ENCODE results near the gene PZP. TPM values are rescaled to one million over a fixed set of nuclear protein-coding genes. Genes with fewer than 3 reads are reported as not detected.

Gene PZP
- total and polyA plus RNA-seq, 9 of the 15 experiments (the other 6 are each of a cell fraction or from before 2014, with no cell fraction given) = 0.01 TPM; not detected in 8

DNA sequence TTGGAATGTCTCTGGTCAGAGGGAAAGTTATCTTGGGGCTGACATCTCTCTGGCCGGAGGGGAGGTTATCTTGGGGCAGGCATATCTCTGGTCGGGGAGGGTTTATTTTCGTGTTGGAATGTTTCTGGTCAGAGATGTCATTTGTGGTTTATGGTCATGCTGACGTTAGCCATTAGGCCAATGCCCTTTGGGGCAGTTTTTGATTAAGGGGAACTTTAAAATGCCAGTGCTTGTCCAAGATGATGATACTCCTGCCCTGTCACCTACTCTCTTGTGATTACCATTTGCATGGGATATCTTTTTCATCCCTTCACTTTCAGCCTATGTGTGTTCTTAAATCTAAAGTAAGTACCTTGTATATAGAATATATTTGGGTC is 63.5 kb downstream of the PZP start:
- H3K4me3 ChIP-seq = no peak overlapping the region
- no peaks in the 10 kb centered on the region for H4K20me1 ChIP-seq (replicated peaks; ENCODE audit: control insufficient read depth, insufficient read depth, low read length)
- no peaks in the 10 kb centered on the region for H3K36me3 ChIP-seq (ENCODE audit: control insufficient read depth, insufficient read depth, low read length)
- no peak for DNase-seq (ENCODE audit: extremely low read depth in 1 of 4, low spot score in 3 of 4)
- BruUV-seq (replicated peaks) = no TSS peak
- no peaks in the 10 kb centered on the region for H3K9me1 ChIP-seq (ENCODE audit: control insufficient read depth, insufficient read depth, low read length)
- intact Hi-C loops (cut with micrococcal nuclease) = no loop called here
- H2AFZ ChIP-seq (ENCODE audit: low read depth, low read length) = no peak overlapping the region
- no peak overlapping the region for H3K27ac ChIP-seq (ENCODE audit: extremely low read depth, low read depth, low read length)
- no peaks in the 10 kb centered on the region for H3K27me3 ChIP-seq (ENCODE audit: control insufficient read depth in 2 of 2, insufficient read depth in 2 of 2, low read length in 2 of 2)
- ATAC-seq = no peak
- no peak for FAIRE-seq
- no peaks in the 10 kb centered on the region for H3K4me1 ChIP-seq (replicated peaks in 1 of 2; ENCODE audit: control insufficient read depth in 2 of 2, insufficient read depth in 2 of 2, low read length in 2 of 2)
- H3K9me3 ChIP-seq (replicated peaks; ENCODE audit: control insufficient read depth, insufficient read depth, low read depth, low read length) = no peaks in the 10 kb centered on the region; the same call in 1 of the 2 replicates
- ChIA-PET POLR2A (no interaction called here), CTCF (ENCODE audit: low intra/inter-chr PET ratio) (no interaction called here)
- TF ChIP-seq RBM17 (IDR thresholded peaks at IDR 0.05; ENCODE audit: borderline replicate concordance, low read depth, low read length) (no peak), ATF7 (IDR thresholded peaks at IDR 0.05) (no peak), ETV5 (CRISPR knock-in tag; IDR thresholded peaks at IDR 0.05; ENCODE audit: low read depth) (no peak), HNRNPK (IDR thresholded peaks at IDR 0.05; ENCODE audit: low read depth, low read length, poor library complexity, severe bottlenecking) (no peak), GABPB1 (CRISPR knock-in tag; IDR thresholded peaks at IDR 0.05) (no peak), MEF2D (tag; conservative IDR thresholded peaks at IDR 0.05; ENCODE audit: low read depth) (no peak), MCM2 (IDR thresholded peaks at IDR 0.05; ENCODE audit: low read depth) (no peak), IRF2 (CRISPR knock-in tag; IDR thresholded peaks at IDR 0.05) (no peak), HMG20A (CRISPR knock-in tag; conservative IDR thresholded peaks at IDR 0.05) (no peak), RBM15 (IDR thresholded peaks at IDR 0.05; ENCODE audit: insufficient read depth, low read length) (no peak), ZNF583 (CRISPR knock-in tag; IDR thresholded peaks at IDR 0.05) (no peak)
- TF ChIP-seq, protein P1, sequence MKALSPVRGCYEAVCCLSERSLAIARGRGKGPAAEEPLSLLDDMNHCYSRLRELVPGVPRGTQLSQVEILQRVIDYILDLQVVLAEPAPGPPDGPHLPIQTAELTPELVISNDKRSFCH (CRISPR knock-in tag; IDR thresholded peaks at IDR 0.05) = no peak
- TF ChIP-seq, protein P1 (tag; IDR thresholded peaks at IDR 0.05) = no peak
- TF ChIP-seq, protein P2, sequence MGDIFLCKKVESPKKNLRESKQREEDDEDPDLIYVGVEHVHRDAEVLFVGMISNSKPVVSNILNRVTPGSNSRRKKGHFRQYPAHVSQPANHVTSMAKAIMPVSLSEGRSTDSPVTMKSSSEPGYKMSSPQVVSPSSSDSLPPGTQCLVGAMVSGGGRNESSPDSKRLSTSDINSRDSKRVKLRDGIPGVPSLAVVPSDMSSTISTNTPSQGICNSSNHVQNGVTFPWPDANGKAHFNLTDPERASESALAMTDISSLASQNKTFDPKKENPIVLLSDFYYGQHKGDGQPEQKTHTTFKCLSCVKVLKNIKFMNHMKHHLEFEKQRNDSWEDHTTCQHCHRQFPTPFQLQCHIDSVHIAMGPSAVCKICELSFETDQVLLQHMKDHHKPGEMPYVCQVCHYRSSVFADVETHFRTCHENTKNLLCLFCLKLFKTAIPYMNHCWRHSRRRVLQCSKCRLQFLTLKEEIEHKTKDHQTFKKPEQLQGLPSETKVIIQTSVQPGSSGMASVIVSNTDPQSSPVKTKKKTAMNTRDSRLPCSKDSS (IDR thresholded peaks at IDR 0.05; ENCODE audit: low read depth, partially characterized antibody) = no peak
- in situ Hi-C loops (cut with MboI) = no loop called here
- H3K9ac ChIP-seq (ENCODE audit: insufficient read depth in 1 of 2, low read depth in 2 of 2, low read length in 2 of 2) = no peak overlapping the region
- H3K4me2 ChIP-seq (ENCODE audit: insufficient read depth, low read length) = no peak overlapping the region
- 0% methylated on average over 3 of the region's 4 CpGs for WGBS (ENCODE audit: insufficient coverage, low coverage, missing lambda C conversion rate)
- no peaks in the 10 kb centered on the region for H3K79me2 ChIP-seq (ENCODE audit: control insufficient read depth, insufficient read depth, low read length)
